Vagina (tissue), 2 donors: ENCODE measurements around the gene CCZ1B. TPM values are rescaled to one million over a fixed set of nuclear protein-coding genes. Genes with fewer than 3 reads are reported as not detected.
"Not testable (repeated sequence)": the region's sequence is repeated elsewhere in the genome, so short reads cannot be mapped to it uniquely, and the experiment has no call there.

ENCODE experiments used
- DNase-seq, 2 donors: peaks; one replicate each; pipeline ENCODE4 v3.0.0-alpha.2; 2017; ENCODE audit errors: extremely low spot score in 2 of 2
- H3K27ac ChIP-seq: fragments of 200-600 bp; sonication (generic); one replicate; pipeline ENCODE4 v1.5.1; 2019
- H3K27me3 ChIP-seq: fragments of 200-600 bp; sonication (generic); one replicate; pipeline ENCODE4 v1.5.1; 2019
- H3K36me3 ChIP-seq, 2 donors: fragments of 200-600 bp; sonication (generic); one replicate each; pipeline ENCODE4 v1.5.1; 2017 to 2019
- H3K4me1 ChIP-seq: fragments of 200-600 bp; sonication (generic); one replicate; pipeline ENCODE4 v1.5.1; 2019
- H3K4me3 ChIP-seq, 2 donors: fragments of 200-600 bp; sonication (generic); 1 replicate in 1 of 2; 2 replicates in 1 of 2; pipeline ENCODE4 v1.5.1; 2016 to 2019
- H3K9me3 ChIP-seq: fragments of 200-600 bp; sonication (generic); one replicate; pipeline ENCODE4 v1.5.1; 2019
- intact Hi-C: fragments of 100-400 bp; cut with DNase I; formaldehyde crosslinking; loops from one replicate; pipeline ENCODE4 v1.15.1; 2023
- total RNA-seq: library from RNA; depleted of rRNA; stranded (reverse); fragments of >200 nt; gene quantifications from one replicate; pipeline ENCODE4 v1.2.3, GENCODE V29; 2016

The CCZ1B gene
- total RNA-seq, 1 donor from 2014 or later, result 20.1 TPM

- H3K4me1 ChIP-seq, intact Hi-C loops, DNase-seq, H3K36me3 ChIP-seq, H3K9me3 ChIP-seq, H3K27me3 ChIP-seq, H3K4me3 ChIP-seq, H3K27ac ChIP-seq: not testable (repeated sequence)
These were observed 1.1 kb upstream of the CCZ1B start for GRCh38 chr7:6827180-6827579.

GRCh38 chr7:6825236-6826125 is 594 bp downstream of the CCZ1B start:
- H3K4me1 ChIP-seq, intact Hi-C loops, H3K36me3 ChIP-seq, H3K27me3 ChIP-seq, H3K9me3 ChIP-seq, DNase-seq, H3K27ac ChIP-seq: not testable (repeated sequence)
- peak overlapping the region; percentile 45 to 62 for H3K4me3 ChIP-seq

- H3K27ac ChIP-seq, H3K27me3 ChIP-seq, intact Hi-C loops, H3K4me1 ChIP-seq, DNase-seq, H3K9me3 ChIP-seq, H3K4me3 ChIP-seq: not testable (repeated sequence)
- H3K36me3 ChIP-seq, result peaks cover 0 to 15% of the 10 kb centered on the region in 2 donors
These were observed 4.5 kb downstream of the CCZ1B start for GRCh38 chr7:6821622-6822021.

- H3K4me1 ChIP-seq, intact Hi-C loops, DNase-seq, H3K4me3 ChIP-seq, H3K27ac ChIP-seq, H3K27me3 ChIP-seq, H3K9me3 ChIP-seq: not testable (repeated sequence)
- H3K36me3 ChIP-seq, result peaks cover 0 to 21% of the 10 kb centered on the region in 2 donors
These were observed 10.6 kb downstream of the CCZ1B start for GRCh38 chr7:6815470-6815869.

- intact Hi-C loops, result not testable (repeated sequence)
These were observed 13.1 kb downstream of the CCZ1B start for GRCh38 chr7:6813011-6813410.

GRCh38 chr7:6807959-6808358 is 18.1 kb downstream of the CCZ1B start:
- H3K27me3 ChIP-seq, DNase-seq, H3K4me1 ChIP-seq, intact Hi-C loops, H3K9me3 ChIP-seq, H3K4me3 ChIP-seq, H3K27ac ChIP-seq, H3K36me3 ChIP-seq: not testable (repeated sequence)

More at GRCh38 chr7:6813011-6813410, 13.1 kb downstream of the CCZ1B start:
- H3K27me3 ChIP-seq, H3K4me3 ChIP-seq, H3K9me3 ChIP-seq, H3K4me1 ChIP-seq, H3K27ac ChIP-seq, DNase-seq: not testable (repeated sequence)
- peaks cover 0 to 14% of the 10 kb centered on the region in 2 donors for H3K36me3 ChIP-seq

GRCh38 chr7:6807393-6807918 is 18.6 kb downstream of the CCZ1B start:
- intact Hi-C loops, H3K27me3 ChIP-seq, H3K4me3 ChIP-seq: not testable (repeated sequence)

GRCh38 chr7:6800331-6800730 is 25.7 kb downstream of the CCZ1B start:
- H3K4me3 ChIP-seq, H3K36me3 ChIP-seq, H3K27me3 ChIP-seq, H3K9me3 ChIP-seq, DNase-seq, intact Hi-C loops, H3K4me1 ChIP-seq, H3K27ac ChIP-seq: not testable (repeated sequence)

More at GRCh38 chr7:6807393-6807918, 18.6 kb downstream of the CCZ1B start:
- H3K9me3 ChIP-seq, DNase-seq, H3K4me1 ChIP-seq, H3K27ac ChIP-seq, H3K36me3 ChIP-seq: not testable (repeated sequence)

GRCh38 chr7:6799887-6800286 is 26.2 kb downstream of the CCZ1B start:
- H3K27ac ChIP-seq, H3K27me3 ChIP-seq, H3K4me1 ChIP-seq, DNase-seq, H3K36me3 ChIP-seq, H3K4me3 ChIP-seq, intact Hi-C loops, H3K9me3 ChIP-seq: not testable (repeated sequence)

- H3K27ac ChIP-seq, H3K36me3 ChIP-seq, intact Hi-C loops, H3K9me3 ChIP-seq, H3K4me1 ChIP-seq, H3K4me3 ChIP-seq, DNase-seq, H3K27me3 ChIP-seq: not testable (repeated sequence)
These were observed 28.0 kb downstream of the CCZ1B start for GRCh38 chr7:6798047-6798446.

GRCh38 chr7:6797218-6797617 is 28.9 kb downstream of the CCZ1B start:
- DNase-seq, H3K27me3 ChIP-seq, H3K27ac ChIP-seq, H3K4me1 ChIP-seq, H3K9me3 ChIP-seq, intact Hi-C loops, H3K4me3 ChIP-seq, H3K36me3 ChIP-seq: not testable (repeated sequence)

- H3K27me3 ChIP-seq, H3K36me3 ChIP-seq, H3K4me1 ChIP-seq, intact Hi-C loops, H3K27ac ChIP-seq, DNase-seq, H3K4me3 ChIP-seq, H3K9me3 ChIP-seq: not testable (repeated sequence)
These were observed 31.8 kb downstream of the CCZ1B start for GRCh38 chr7:6794276-6794675.

- intact Hi-C loops, H3K9me3 ChIP-seq, H3K27me3 ChIP-seq, DNase-seq, H3K36me3 ChIP-seq, H3K4me1 ChIP-seq, H3K27ac ChIP-seq, H3K4me3 ChIP-seq: not testable (repeated sequence)
These were observed 33.8 kb downstream of the CCZ1B start for GRCh38 chr7:6792113-6792872.
